MV-4-11 (cell line): ENCODE results near the gene KANK4.

Experiments used
- DNase-seq: peaks from one replicate; lab custom pipeline; 2025; lab: John Stamatoyannopoulos, UW

The KANK4 gene

GRCh38 chr1:62336995-62337705 is 17.9 kb upstream of the KANK4 start:
- no peak for DNase-seq

GRCh38 chr1:62336638-62336994 is 17.4 kb upstream of the KANK4 start:
- DNase-seq, result no peak

- DNase-seq, result peak; percentile 64
Observed at GRCh38 chr1:62335656-62336055, 16.4 kb upstream of the KANK4 start.

GRCh38 chr1:62334434-62334985 is 15.3 kb upstream of the KANK4 start:
- no peak for DNase-seq

GRCh38 chr1:62333441-62333840 is 14.2 kb upstream of the KANK4 start:
- DNase-seq, result no peak

- no peak for DNase-seq
Observed at GRCh38 chr1:62327360-62328055, 8.3 kb upstream of the KANK4 start.

- DNase-seq, result peak; percentile 15
Observed at GRCh38 chr1:62325681-62326080, 6.4 kb upstream of the KANK4 start.

- DNase-seq, result no peak
Observed at GRCh38 chr1:62325081-62325480, 5.8 kb upstream of the KANK4 start.

- DNase-seq, result no peak
Observed at GRCh38 chr1:62321446-62321845, 2.2 kb upstream of the KANK4 start.

GRCh38 chr1:62318320-62318755 is 896 bp downstream of the KANK4 start:
- no peak for DNase-seq

- no peak for DNase-seq
Observed at GRCh38 chr1:62317021-62317768, 2.0 kb downstream of the KANK4 start.

- DNase-seq, result no peak
Observed at GRCh38 chr1:62316135-62316534, 3.1 kb downstream of the KANK4 start.

- DNase-seq, result no peak
Observed at GRCh38 chr1:62315387-62315786, 3.8 kb downstream of the KANK4 start.

- DNase-seq, result no peak
Observed at GRCh38 chr1:62314454-62315350, 4.5 kb downstream of the KANK4 start.

GRCh38 chr1:62312698-62313097 is 6.5 kb downstream of the KANK4 start:
- DNase-seq, result no peak

- DNase-seq, result no peak
Observed at GRCh38 chr1:62311473-62311943, 7.7 kb downstream of the KANK4 start.

GRCh38 chr1:62309906-62310305 is 9.3 kb downstream of the KANK4 start:
- no peak for DNase-seq

GRCh38 chr1:62308606-62309005 is 10.6 kb downstream of the KANK4 start:
- DNase-seq, result no peak

GRCh38 chr1:62307895-62308492 is 11.2 kb downstream of the KANK4 start:
- no peak for DNase-seq

GRCh38 chr1:62307446-62307845 is 11.8 kb downstream of the KANK4 start:
- DNase-seq, result no peak

GRCh38 chr1:62306065-62306464 is 13.2 kb downstream of the KANK4 start:
- no peak for DNase-seq
